Natural killer cell (primary cell): ENCODE data around the gene CCDC97. TPM values are rescaled to one million over a fixed set of nuclear protein-coding genes. Genes with fewer than 3 reads are reported as not detected.
A peak's percentile ranks its signal among the peaks of the same experiment; 100 is the strongest.

Experiments used
- ATAC-seq, 3 donors: fragments of 150-1000 bp in 2 of 3; fragments of 200-7000 bp in 1 of 3; cut with Tn5 transposase; 1 replicate in 1 of 3; 2 replicates in 2 of 3; pipeline ENCODE4 v1.10.0; 2021; ENCODE audit warnings: mild to moderate bottlenecking in 2 of 3, moderate library complexity in 2 of 3
- DNase-seq, 2 donors: peaks; one replicate each; pipeline versions ENCODE4 v3.0.0 to v3.0.0-alpha.2; 2013 to 2021; ENCODE audit warnings: mixed read lengths in 1 of 2
- H3K27ac ChIP-seq: one replicate; pipeline ENCODE4 v1.5.1; 2013; ENCODE audit warnings: mild to moderate bottlenecking, low read length
- H3K27me3 ChIP-seq: one replicate; pipeline ENCODE4 v1.6.1; 2013; ENCODE audit warnings: low read length; ENCODE audit not compliant: control insufficient read depth, insufficient read depth
- H3K36me3 ChIP-seq: one replicate; pipeline ENCODE4 v1.6.1; 2013; ENCODE audit warnings: low read length; ENCODE audit not compliant: control insufficient read depth, insufficient read depth
- H3K4me1 ChIP-seq: one replicate; pipeline ENCODE4 v1.6.1; 2013; ENCODE audit warnings: low read length; ENCODE audit not compliant: control insufficient read depth, insufficient read depth
- H3K4me3 ChIP-seq: one replicate; pipeline ENCODE4 v1.5.1; 2013; ENCODE audit warnings: low read length
- H3K9me3 ChIP-seq: one replicate; pipeline ENCODE4 v1.6.1; 2013; ENCODE audit warnings: low read length; ENCODE audit not compliant: control insufficient read depth, insufficient read depth
- H3K27ac Mint-ChIP-seq, 2 donors: one replicate each; pipeline ENCODE4 v1.8.0; 2022; ENCODE audit warnings: mild to moderate bottlenecking in 2 of 2, mixed read lengths in 2 of 2, moderate library complexity in 1 of 2
- H3K27me3 Mint-ChIP-seq, 2 donors: one replicate each; pipeline ENCODE4 v1.8.0; 2022; ENCODE audit warnings: low read depth in 2 of 2, mixed read lengths in 2 of 2
- H3K36me3 Mint-ChIP-seq: one replicate; pipeline ENCODE4 v1.8.0; 2022; ENCODE audit warnings: mixed read lengths
- H3K4me1 Mint-ChIP-seq, 2 donors: one replicate each; pipeline ENCODE4 v1.8.0; 2022; ENCODE audit warnings: mixed read lengths in 2 of 2
- H3K4me3 Mint-ChIP-seq: one replicate; pipeline ENCODE4 v1.8.0; 2022; ENCODE audit warnings: mild to moderate bottlenecking, moderate library complexity, mixed read lengths
- H3K9me3 Mint-ChIP-seq, 2 donors: one replicate each; pipeline ENCODE4 v1.8.0; 2022; ENCODE audit warnings: mixed read lengths in 2 of 2
- CTCF ChIP-seq: fragments of 200-600 bp; IDR thresholded peaks from one replicate; pipeline ENCODE4 v1.8.0; 2022; ENCODE audit warnings: antibody characterized with exemption
- whole genome bisulfite sequencing: methylation state at CpG from one replicate; pipeline ENCODE4 v1.1.7; 2013; ENCODE audit warnings: missing lambda C conversion rate; ENCODE audit not compliant: insufficient coverage; 5-methylcytosine and 5-hydroxymethylcytosine counted together
- intact Hi-C: fragments of 100-400 bp; cut with micrococcal nuclease; formaldehyde crosslinking; loops from one replicate; pipeline ENCODE4 v1.14.2; 2022
- total RNA-seq, 4 donors: library from RNA; stranded (reverse); fragments of 120-200 nt in 1 of 4; gene quantifications; one replicate each; pipeline versions ENCODE4 v1.2.3 to v1.2.4, GENCODE V29; 2013 to 2022

The CCDC97 gene
- total RNA-seq, 3 donors from 2014 or later (not counting 1 experiment from before 2014, with no cell fraction given) = 41.1 to 44.3 (median 44.0) TPM

- TF ChIP-seq CTCF = no peak
- Mint-ChIP-seq H3K36me3 (no peaks in the 10 kb centered on the region), H3K27ac (peak overlapping the region; percentile 94 to 97), H3K9me3 (no peaks in the 10 kb centered on the region), H3K27me3 (no peaks in the 10 kb centered on the region), H3K4me1 (peaks cover 57 to 75% of the 10 kb centered on the region in 2 donors), H3K4me3 (peak overlapping the region; percentile 26)
- WGBS = 50% methylated on average over 15 of the region's 16 CpGs
- Histone ChIP-seq H3K27me3 (no peaks in the 10 kb centered on the region), H3K27ac (peak overlapping the region; percentile 91), H3K4me3 (no peak overlapping the region), H3K9me3 (no peaks in the 10 kb centered on the region), H3K4me1 (peaks cover 81% of the 10 kb centered on the region), H3K36me3 (peaks cover 53% of the 10 kb centered on the region)
- DNase-seq (peak in 1 of 2 donors; percentile 33), ATAC-seq (no peak)
- intact Hi-C loops = no loop called here
These were observed 13.6 kb downstream of the CCDC97 start for GRCh38 chr19:41323430-41324125.

DNA sequence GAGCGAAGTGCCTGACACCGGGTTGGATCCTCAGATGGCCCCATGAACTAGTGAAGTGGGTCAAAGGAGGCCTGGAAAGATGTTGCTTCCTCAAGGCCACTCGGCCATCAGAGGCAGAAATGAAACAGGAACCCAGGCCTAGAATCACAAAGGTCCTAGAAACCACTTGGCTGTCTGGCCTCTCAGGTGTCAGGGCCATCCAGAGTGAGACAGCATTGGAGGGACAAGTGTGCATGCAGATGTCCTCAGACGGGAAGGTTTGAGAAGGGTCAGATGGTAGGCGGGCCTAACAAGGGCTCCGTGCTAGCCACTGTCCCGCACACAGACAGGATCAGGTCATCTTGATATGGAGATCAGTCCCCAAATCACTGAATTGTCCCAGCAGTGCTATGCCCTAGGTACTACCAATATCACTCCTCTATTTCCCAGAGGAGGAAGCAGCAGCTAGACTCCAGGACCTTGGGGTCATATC lies 14.3 kb downstream of the CCDC97 start:
- H3K27ac Mint-ChIP-seq = peak overlapping the region; percentile 94 to 97
- WGBS = 80% methylated on average over 7 of the region's 7 CpGs
- intact Hi-C loops = no loop called here
- H3K4me3 ChIP-seq = no peak overlapping the region
- peaks cover 88% of the 10 kb centered on the region for H3K4me1 ChIP-seq
- H3K36me3 ChIP-seq = peaks cover 52% of the 10 kb centered on the region
- H3K4me3 Mint-ChIP-seq = peak overlapping the region; percentile 91
- DNase-seq (peak in 1 of 2 donors; percentile 29), ATAC-seq (no peak)
- no peaks in the 10 kb centered on the region for H3K27me3 Mint-ChIP-seq
- peaks cover 64 to 81% of the 10 kb centered on the region in 2 donors for H3K4me1 Mint-ChIP-seq
- H3K27ac ChIP-seq = peak overlapping the region; percentile 91
- H3K36me3 Mint-ChIP-seq = no peaks in the 10 kb centered on the region
- no peak for TF ChIP-seq CTCF
- H3K9me3 ChIP-seq = no peaks in the 10 kb centered on the region
- no peaks in the 10 kb centered on the region for H3K27me3 ChIP-seq
- no peaks in the 10 kb centered on the region for H3K9me3 Mint-ChIP-seq

DNA sequence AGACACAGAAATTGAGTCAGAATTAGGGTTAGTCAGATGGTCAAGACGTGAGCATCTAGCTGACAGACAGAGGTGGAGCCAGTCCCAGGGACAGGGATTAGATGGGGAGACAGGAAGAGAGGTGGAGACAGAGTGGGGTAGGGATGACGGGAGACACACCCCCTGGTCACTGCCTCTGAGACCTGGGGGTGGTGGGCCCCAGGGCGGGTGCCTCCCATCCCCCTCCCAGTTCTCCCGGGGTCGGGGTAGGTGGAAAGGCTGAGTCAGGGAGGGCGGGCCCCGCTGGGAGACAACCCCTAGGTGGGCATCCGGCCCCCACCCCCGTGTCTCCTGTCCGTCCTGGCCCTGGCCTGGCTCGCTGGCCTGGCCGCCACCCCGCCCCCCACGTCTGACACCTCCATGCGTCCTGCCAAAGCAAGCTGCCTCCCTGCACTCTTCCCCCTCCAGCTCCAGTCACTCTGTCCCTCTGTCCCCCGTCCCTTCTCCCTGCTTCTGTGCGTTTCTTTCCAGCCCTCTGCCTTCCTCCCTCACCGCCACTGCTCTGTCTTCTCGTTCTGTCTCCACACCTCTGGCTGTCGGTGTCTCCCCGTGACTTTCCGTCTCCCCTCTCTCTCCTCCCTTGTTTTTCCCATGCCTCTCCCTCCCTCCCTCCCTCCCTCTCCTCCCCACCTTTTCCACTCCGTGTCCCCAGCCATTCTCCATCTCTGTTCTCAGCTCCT lies 15.1 kb downstream of the CCDC97 start:
- TF ChIP-seq CTCF = no peak
- ATAC-seq = peak in 2 of 3 donors; percentile 5
- Histone ChIP-seq H3K4me1 (peaks cover 93% of the 10 kb centered on the region), H3K27me3 (no peaks in the 10 kb centered on the region), H3K4me3 (no peak overlapping the region), H3K9me3 (no peaks in the 10 kb centered on the region), H3K27ac (peak overlapping the region; percentile 91), H3K36me3 (peaks cover 50% of the 10 kb centered on the region)
- peaks cover 64 to 78% of the 10 kb centered on the region in 2 donors for H3K4me1 Mint-ChIP-seq
- peak overlapping the region; percentile 91 for H3K4me3 Mint-ChIP-seq
- H3K9me3 Mint-ChIP-seq = no peaks in the 10 kb centered on the region
- H3K27me3 Mint-ChIP-seq = no peaks in the 10 kb centered on the region
- intact Hi-C loops = loop anchor here (5.0 kb wide), 1 partner anchor 638 kb away; no protein-coding TSS in a partner anchor
- WGBS = 28% methylated on average over 23 of the region's 23 CpGs
- no peaks in the 10 kb centered on the region for H3K36me3 Mint-ChIP-seq
- peak overlapping the region; percentile 94 to 97 for H3K27ac Mint-ChIP-seq
- peak; percentile 52 to 73 for DNase-seq
